Astrocyte (in vitro differentiated cells and primary cell): Measurements from ENCODE around the gene ASIC4.

Experiments used
- EZH2 ChIP-seq: IDR thresholded peaks from 2 replicates; pipeline ENCODE4 v1.6.1; 2012; ENCODE audit warnings: mild to moderate bottlenecking, low read length, inconsistent platforms; ENCODE audit not compliant: insufficient read depth
- TF ChIP-seq, protein P1 (sequence below): IDR thresholded peaks from 2 replicates; pipeline ENCODE4 v1.5.1; 2011; ENCODE audit warnings: low read depth, mild to moderate bottlenecking, inconsistent platforms, low read length, moderate library complexity; ENCODE audit not compliant: insufficient read depth

DNA sequence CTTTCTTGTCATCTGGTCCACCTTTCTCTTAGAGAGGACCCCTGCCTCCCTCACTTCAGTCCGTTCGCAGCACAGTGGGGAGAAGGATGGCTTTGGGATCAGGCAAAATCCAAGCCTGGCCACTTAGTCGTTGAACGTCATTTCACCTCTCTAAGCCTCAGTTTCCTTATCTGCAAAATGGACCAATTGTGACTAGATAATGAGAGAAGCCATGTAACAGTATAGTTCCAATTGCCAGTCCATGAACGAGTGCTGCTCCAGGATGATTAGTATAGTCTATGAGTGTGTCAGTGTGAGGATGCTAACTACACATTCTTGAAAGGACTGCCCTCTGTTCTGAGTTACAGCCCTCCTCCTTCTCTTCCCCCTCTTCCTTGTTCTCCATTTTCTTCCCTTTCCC is 58.9 kb downstream of the ASIC4 start:
- TF ChIP-seq, protein P1, sequence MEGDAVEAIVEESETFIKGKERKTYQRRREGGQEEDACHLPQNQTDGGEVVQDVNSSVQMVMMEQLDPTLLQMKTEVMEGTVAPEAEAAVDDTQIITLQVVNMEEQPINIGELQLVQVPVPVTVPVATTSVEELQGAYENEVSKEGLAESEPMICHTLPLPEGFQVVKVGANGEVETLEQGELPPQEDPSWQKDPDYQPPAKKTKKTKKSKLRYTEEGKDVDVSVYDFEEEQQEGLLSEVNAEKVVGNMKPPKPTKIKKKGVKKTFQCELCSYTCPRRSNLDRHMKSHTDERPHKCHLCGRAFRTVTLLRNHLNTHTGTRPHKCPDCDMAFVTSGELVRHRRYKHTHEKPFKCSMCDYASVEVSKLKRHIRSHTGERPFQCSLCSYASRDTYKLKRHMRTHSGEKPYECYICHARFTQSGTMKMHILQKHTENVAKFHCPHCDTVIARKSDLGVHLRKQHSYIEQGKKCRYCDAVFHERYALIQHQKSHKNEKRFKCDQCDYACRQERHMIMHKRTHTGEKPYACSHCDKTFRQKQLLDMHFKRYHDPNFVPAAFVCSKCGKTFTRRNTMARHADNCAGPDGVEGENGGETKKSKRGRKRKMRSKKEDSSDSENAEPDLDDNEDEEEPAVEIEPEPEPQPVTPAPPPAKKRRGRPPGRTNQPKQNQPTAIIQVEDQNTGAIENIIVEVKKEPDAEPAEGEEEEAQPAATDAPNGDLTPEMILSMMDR = no peak
- TF ChIP-seq EZH2 = no peak
